RWPE2 (cell line): ENCODE data around the gene SHROOM3.

Experiments
- ATAC-seq: fragments of 200-7000 bp; cut with Tn5 transposase; 3 replicates; pipeline ENCODE4 v1.9.1; 2021; ENCODE audit warnings: low read depth
- DNase-seq: peaks from one replicate; pipeline ENCODE4 v3.0.0-alpha.2; 2020; ENCODE audit warnings: low spot score
- H3K27ac ChIP-seq: fragments of 450-650 bp; 2 replicates; pipeline ENCODE4 v1.5.1; 2017; ENCODE audit warnings: mild to moderate bottlenecking; ENCODE audit not compliant: poor library complexity, severe bottlenecking
- H3K27me3 ChIP-seq: fragments of 250-450 bp; sonication (Bioruptor Pico); 2 replicates; pipeline ENCODE4 v1.5.1; 2021; ENCODE audit warnings: mild to moderate bottlenecking, moderate library complexity; ENCODE audit not compliant: insufficient read depth, poor library complexity, severe bottlenecking
- H3K36me3 ChIP-seq: fragments of 250-450 bp; sonication (Bioruptor Pico); 2 replicates; pipeline ENCODE4 v1.5.1; 2020; ENCODE audit warnings: low read depth, mild to moderate bottlenecking, moderate library complexity
- H3K4me1 ChIP-seq: fragments of 250-450 bp; sonication (Bioruptor Pico); 2 replicates; pipeline ENCODE4 v1.5.1; 2021; ENCODE audit warnings: mild to moderate bottlenecking, moderate library complexity; ENCODE audit not compliant: insufficient read depth, poor library complexity, severe bottlenecking
- H3K4me3 ChIP-seq: fragments of 250-450 bp; sonication (Bioruptor Pico); 2 replicates; pipeline ENCODE4 v1.5.1; 2021; ENCODE audit warnings: mild to moderate bottlenecking, moderate library complexity; ENCODE audit not compliant: severe bottlenecking
- H3K9me3 ChIP-seq: fragments of 250-450 bp; sonication (Bioruptor Pico); 2 replicates; pipeline ENCODE4 v1.5.1; 2021; ENCODE audit warnings: mild to moderate bottlenecking, moderate library complexity; ENCODE audit not compliant: severe bottlenecking
- TF ChIP-seq, protein P1 (sequence below): fragments of 450-650 bp; IDR thresholded peaks from one replicate; pipeline ENCODE4 v1.5.1; 2017; ENCODE audit warnings: mild to moderate bottlenecking, moderate library complexity; ENCODE audit not compliant: poor library complexity, severe bottlenecking

Gene SHROOM3

DNA sequence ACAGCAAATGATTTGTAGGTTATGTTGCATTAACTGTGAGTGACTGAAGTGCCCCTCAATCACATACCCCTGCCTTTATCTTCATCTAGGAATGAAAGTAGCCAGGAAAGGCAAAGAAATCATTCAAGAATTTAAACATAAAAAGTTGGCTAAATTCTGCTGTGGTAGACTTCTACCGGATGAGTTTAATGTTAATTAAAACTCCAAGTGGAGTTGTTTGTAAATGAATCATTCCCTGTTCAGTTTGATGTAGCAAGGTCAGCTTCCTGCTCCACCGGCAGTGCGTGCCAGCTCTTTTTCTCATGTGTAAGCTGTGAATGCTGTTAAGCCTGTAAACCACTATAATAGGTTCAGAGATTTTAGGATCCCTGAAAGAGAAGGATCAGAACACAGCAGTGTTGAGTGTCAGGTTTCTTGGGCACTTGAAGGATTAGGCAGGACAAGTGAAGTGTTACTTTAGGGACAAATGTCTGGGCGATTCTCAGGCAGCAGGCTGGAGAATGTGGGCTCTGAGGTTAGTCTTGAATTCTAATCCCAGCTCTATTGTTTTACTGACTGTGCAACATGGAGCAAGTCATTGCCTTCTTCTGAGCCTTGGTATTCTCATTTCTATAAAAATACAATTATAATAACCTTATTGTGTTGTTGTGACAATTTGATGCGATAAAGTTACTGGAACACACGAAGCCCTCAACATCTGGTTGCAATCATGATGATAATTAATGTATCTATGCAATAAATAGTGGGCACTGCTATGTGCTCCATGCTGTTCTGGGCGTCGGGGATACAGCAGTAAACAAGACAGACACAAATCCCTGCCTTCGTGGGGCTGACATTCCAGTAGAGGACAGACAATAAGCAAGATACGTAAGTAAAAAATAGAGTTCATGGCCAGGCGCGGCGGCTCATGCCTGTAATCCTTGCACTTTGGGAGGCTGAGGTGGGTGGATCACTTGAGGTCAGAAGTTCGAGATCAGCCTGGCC is 112.0 kb downstream of the SHROOM3 start:
- peaks cover 12% of the 10 kb centered on the region for H3K4me1 ChIP-seq

DNA sequence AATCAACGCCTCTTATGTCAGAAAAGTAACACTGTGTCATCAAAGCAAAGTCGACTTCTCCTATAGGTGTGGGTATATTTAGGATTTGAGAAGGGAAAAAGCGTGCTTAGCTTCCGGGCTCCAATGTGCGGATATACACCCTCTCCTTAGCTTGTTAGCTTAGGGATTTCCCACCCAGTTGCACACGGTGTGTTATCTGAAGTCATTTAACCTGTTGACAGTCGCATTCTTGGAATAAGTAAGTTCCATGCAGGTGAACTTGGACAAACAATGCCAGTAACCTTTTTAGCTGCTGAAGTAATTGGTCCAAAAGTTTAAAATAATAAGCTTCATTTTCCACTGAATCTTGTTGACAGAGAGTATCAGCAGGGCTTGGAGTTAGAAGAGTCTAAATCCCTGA is 113.7 kb downstream of the SHROOM3 start:
- ATAC-seq: no peak
- H3K4me1 ChIP-seq: peaks cover 12% of the 10 kb centered on the region
- no peaks in the 10 kb centered on the region for H3K27me3 ChIP-seq
- no peaks in the 10 kb centered on the region for H3K36me3 ChIP-seq
- no peaks in the 10 kb centered on the region for H3K9me3 ChIP-seq
- H3K27ac ChIP-seq: no peak overlapping the region
- DNase-seq: no peak
- H3K4me3 ChIP-seq: no peak overlapping the region
- TF ChIP-seq, protein P1, sequence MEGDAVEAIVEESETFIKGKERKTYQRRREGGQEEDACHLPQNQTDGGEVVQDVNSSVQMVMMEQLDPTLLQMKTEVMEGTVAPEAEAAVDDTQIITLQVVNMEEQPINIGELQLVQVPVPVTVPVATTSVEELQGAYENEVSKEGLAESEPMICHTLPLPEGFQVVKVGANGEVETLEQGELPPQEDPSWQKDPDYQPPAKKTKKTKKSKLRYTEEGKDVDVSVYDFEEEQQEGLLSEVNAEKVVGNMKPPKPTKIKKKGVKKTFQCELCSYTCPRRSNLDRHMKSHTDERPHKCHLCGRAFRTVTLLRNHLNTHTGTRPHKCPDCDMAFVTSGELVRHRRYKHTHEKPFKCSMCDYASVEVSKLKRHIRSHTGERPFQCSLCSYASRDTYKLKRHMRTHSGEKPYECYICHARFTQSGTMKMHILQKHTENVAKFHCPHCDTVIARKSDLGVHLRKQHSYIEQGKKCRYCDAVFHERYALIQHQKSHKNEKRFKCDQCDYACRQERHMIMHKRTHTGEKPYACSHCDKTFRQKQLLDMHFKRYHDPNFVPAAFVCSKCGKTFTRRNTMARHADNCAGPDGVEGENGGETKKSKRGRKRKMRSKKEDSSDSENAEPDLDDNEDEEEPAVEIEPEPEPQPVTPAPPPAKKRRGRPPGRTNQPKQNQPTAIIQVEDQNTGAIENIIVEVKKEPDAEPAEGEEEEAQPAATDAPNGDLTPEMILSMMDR: no peak

More for the DNA sequence above, 112.0 kb downstream of the SHROOM3 start:
- no peak for DNase-seq
- Histone ChIP-seq H3K27me3 (no peaks in the 10 kb centered on the region), H3K9me3 (no peaks in the 10 kb centered on the region), H3K36me3 (no peaks in the 10 kb centered on the region), H3K27ac (peak overlapping the region; percentile 49), H3K4me3 (no peak overlapping the region)
- ATAC-seq: peak; percentile 96
- TF ChIP-seq, protein P1: no peak

DNA sequence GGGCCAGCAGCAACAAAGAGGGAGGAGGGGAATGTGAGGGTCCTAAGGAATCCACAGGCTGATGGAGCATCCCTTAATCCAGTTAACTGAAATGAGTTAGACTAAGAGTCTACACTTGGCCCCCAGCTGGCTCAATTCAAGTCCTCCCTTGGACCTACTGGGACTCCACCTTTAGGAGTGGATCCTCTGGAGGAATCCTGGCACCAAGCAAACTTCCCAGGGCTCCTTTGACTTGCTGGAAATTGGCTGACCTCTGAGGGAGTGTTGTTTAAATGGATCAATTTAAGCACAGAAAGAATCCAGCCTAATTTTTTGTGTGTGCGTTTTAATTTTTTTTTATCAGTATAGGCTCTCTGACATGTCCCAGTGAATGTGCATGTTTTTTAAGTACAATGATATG is 114.7 kb downstream of the SHROOM3 start:
- DNase-seq (no peak), ATAC-seq (no peak)
- peaks cover 12% of the 10 kb centered on the region for H3K4me1 ChIP-seq
- H3K4me3 ChIP-seq: no peak overlapping the region
- TF ChIP-seq, protein P1: no peak
- no peak overlapping the region for H3K27ac ChIP-seq
- H3K27me3 ChIP-seq: no peaks in the 10 kb centered on the region
- no peaks in the 10 kb centered on the region for H3K9me3 ChIP-seq
- no peaks in the 10 kb centered on the region for H3K36me3 ChIP-seq

DNA sequence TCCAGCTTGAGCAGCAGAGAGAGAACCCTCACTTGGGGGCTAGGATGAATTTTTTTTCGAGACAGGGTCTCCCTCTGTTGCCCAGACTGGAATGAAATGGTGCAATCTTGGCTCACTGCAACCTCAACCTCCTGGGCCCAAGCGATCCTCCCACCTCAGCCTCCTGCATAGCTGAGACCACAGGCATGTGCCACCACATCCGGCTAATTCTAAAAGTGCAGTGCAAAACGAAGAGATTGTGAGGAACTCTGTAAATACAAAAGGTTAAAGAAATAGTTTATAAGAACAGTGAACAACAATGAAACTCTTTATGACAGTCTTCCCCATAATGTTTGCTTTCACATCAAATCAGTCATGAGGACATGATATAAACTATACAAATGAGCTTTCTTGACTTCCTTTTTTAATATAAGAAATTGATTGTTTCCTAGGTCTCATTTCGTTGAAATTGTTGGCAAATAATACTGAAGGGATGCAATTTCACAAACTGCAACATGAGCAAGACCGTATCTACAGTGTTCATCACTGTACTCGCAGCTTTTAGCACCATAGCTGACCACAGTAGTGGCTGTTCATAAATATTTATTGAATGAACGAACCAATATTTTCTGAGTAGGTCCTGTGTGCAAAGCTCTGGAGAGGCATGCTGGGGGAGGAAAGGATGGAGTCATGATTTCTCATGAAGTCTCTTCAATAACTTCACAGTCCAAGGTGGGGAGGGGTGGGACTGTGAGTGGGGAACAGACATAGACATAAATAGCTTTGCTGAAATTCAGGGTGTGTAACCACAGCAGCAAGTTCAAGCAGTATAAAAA is 116.1 kb downstream of the SHROOM3 start:
- H3K27me3 ChIP-seq: no peaks in the 10 kb centered on the region
- no peak overlapping the region for H3K4me3 ChIP-seq
- no peak overlapping the region for H3K27ac ChIP-seq
- no peaks in the 10 kb centered on the region for H3K9me3 ChIP-seq
- TF ChIP-seq, protein P1: no peak
- peaks cover 12% of the 10 kb centered on the region for H3K4me1 ChIP-seq
- no peak for ATAC-seq
- H3K36me3 ChIP-seq: no peaks in the 10 kb centered on the region
- no peak for DNase-seq
